ENCODE data around the gene ITLN2.
"Not testable (repeated sequence)": the region's sequence is repeated elsewhere in the genome, so short reads cannot be mapped to it uniquely, and the experiment has no call there.

- TF ChIP-seq CTCF (IDR thresholded peaks at IDR 0.05; ENCODE audit: extremely low read depth in 1 of 2, insufficient read depth in 1 of 2, low read depth in 1 of 2, low read length in 2 of 2); POLR2A (IDR thresholded peaks at IDR 0.05; ENCODE audit: low read depth, low read length): not testable (repeated sequence)
Measured at GRCh38 chr1:160947174-160947759, 7.3 kb downstream of the ITLN2 start.
